ENCODE measurements around the gene RTP5.
"Not testable (repeated sequence)": the region's sequence is repeated elsewhere in the genome, so short reads cannot be mapped to it uniquely, and the experiment has no call there.

Gene RTP5

GRCh38 chr2:241904011-241904718 lies 34.6 kb downstream of the RTP5 start:
- no peak for FAIRE-seq

GRCh38 chr2:241904791-241905710 lies 35.5 kb downstream of the RTP5 start:
- FAIRE-seq = no peak

DNA sequence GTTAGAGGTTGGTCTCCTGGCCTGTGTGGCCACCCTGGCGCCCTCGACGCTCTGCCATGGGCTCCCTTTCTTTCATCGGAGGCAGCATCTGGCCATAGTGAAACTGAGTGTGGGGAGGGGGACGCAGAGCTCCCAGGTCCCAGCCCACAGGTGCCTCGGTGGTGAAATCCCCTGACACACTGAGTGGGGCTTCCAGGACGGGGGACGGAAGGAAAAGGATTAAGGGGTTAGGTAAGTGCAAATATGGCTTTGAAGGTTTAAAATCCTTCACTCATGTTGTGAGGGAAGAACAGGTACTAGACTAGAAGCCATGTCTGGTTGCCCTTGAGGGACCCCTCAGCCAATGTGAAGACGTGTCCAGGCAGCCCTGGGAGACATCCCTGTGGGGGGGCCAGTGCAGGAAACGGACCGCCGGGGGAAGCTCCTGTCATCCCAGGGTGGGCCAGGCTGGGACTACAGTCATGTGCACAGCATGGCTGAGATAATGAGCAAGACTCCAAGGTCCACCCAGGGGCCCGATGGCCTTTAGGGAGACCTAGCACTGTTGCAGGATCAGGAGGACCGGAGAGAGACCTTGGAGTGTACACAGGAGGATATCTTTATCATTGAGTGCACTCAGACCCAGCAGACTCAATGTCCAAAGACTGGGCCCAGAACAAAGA lies 36.3 kb downstream of the RTP5 start:
- no peak for FAIRE-seq

- FAIRE-seq = not testable (repeated sequence)
These were observed 36.8 kb downstream of the RTP5 start for GRCh38 chr2:241906378-241906770.

DNA sequence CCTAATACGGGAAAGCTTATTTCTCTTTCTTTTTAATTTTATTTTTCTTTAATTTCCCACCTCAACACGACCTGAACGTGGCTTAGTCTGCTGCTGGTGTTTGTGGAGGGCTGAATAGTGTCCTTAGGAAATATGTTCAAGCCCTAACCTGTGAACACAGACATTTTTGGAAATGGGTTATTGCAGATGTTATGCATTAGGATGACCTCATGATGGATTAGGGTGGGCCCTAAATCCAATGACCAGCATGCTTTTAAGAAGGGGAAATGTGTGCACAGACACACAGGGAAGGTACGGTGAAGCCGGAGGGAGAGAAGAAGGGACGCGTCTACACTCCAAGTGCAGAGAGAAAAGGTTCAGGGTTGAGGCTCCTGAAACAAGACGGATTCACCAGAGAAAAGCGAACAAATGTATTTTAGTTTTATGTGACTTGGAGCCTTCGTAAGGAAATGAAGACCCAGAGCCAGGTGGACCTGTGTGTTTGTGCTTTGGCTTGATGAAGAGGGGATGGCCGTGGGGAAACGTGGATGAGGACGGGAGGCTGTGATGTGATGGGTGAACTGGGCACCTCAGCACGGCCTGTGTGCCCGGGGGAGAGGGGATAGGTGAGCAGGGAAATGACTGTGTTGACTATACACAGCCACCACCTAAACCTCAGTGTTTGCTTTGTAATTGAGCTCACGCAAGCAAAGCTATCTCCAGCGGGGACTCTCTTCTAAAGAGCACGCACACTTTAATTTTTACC lies 37.5 kb downstream of the RTP5 start:
- FAIRE-seq = no peak

GRCh38 chr2:241907831-241908230 lies 38.3 kb downstream of the RTP5 start:
- FAIRE-seq = not testable (repeated sequence)

GRCh38 chr2:241908686-241909420 lies 39.3 kb downstream of the RTP5 start:
- no peak for FAIRE-seq

GRCh38 chr2:241909769-241910168 lies 40.2 kb downstream of the RTP5 start:
- FAIRE-seq = no peak

GRCh38 chr2:241910604-241911520 lies 41.3 kb downstream of the RTP5 start:
- no peak for FAIRE-seq

DNA sequence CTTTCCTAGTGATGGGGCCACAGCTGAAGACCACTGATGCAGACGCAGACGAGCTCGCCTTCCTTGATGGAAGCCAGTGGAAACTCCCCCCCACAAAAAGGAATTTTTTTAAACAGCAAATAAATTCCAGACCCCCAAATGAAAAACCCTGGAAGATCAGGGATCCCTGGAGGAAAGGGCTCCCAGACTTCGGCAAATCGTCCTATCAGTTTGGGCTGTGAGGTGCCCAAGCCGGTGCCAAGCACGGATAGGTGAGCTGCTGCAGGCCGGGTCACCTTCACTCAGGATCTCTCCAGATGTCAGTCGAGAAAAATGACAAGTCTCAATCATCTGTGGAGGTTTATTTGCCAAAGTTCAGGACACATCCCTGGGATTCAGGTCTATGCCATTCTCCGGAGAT lies 42.0 kb downstream of the RTP5 start:
- no peak for FAIRE-seq

DNA sequence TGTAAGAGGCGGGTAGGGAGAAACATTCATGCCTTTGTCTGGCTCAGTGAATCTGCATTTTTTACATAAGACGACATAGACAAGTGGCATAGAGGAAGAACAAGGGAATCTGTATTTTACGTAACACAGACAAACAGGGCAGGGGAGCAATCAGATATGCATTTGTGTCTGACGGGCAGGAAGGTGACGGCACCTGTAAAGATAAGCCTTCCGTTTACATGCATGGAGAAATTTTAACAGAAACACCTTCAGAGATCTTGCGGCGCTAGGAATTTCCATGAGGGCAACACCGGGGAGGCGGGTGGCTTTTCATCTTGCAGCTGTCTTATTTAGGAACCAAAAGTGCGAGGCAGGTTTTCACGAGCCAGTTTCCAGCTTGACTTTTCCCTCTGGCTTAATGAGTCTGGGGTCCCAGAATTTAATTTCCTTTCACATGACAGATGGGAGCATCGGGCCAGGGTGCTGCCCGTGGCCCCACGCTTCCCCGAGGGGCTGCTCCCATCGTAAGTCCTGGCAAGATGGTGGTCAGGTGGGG lies 42.6 kb downstream of the RTP5 start:
- no peak for FAIRE-seq

GRCh38 chr2:241913703-241914102 lies 44.2 kb downstream of the RTP5 start:
- no peak for FAIRE-seq

- no peak for FAIRE-seq
These were observed 45.0 kb downstream of the RTP5 start for GRCh38 chr2:241914542-241914941.

GRCh38 chr2:241921631-241922030 lies 52.1 kb downstream of the RTP5 start:
- not testable (repeated sequence) for FAIRE-seq

- FAIRE-seq = no peak
These were observed 52.9 kb downstream of the RTP5 start for GRCh38 chr2:241922411-241922810.

DNA sequence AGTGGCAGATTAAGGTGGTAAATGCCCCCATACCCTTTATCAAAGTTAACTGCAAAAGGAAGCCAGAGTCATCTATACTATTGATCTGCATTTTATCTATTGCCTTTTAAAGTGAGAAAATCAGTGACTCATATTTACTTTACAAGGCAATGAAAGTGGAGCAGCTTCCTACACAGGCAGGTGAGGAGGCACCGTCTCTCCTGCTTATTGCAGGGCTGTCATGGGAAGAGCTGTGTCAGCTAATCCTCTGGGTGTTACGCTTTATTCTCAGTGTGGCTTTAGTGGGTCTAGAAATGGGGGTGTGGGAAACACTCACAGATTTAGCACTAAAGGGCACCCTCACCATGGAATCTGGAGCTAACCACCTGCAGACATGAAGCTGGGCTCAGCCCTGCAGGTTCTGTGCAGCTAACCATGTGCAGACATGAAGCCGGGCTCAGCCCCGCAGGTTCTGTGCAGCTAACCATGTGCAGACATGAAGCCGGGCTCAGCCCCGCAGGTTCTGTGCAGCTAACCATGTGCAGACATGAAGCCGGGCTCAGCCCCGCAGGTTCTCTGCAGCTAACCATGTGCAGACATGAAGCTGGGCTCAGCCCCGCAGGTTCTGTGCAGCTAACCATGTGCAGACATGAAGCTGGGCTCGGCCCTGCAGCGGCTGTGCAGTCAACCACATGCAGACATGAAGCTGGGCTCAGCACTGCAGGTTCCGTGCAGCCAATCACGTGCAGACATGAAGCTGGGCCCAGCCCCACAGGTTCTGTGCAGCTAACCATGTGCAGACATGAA lies 53.5 kb downstream of the RTP5 start:
- FAIRE-seq = not testable (repeated sequence)
